ENCODE results near the gene CACNA1B.
"Not testable (repeated sequence)": the region's sequence is repeated elsewhere in the genome, so short reads cannot be mapped to it uniquely, and the experiment has no call there.

- not testable (repeated sequence) for TF ChIP-seq PKNOX1, SP1 (IDR thresholded peaks at IDR 0.05)
Observed at GRCh38 chr9:138147556-138147955, 270.0 kb downstream of the CACNA1B start.

Data from HEK293T (cell line).